Activated CD4-positive, alpha-beta T cell treated with anti-CD3 and anti-CD28 coated beads, Interleukin-2, Interleukin-6, amounts not matched to agents 100 ng/mL and 50 ng/mL, durations not matched to agents 16 hours and 8 hours (primary cell): ENCODE results near the gene COL1A1.

ENCODE experiments used
- DNase-seq: peaks from one replicate; pipeline ENCODE4 v3.0.0-alpha.2; 2020

Gene COL1A1

GRCh38 chr17:50199803-50200456, 1.5 kb downstream of the COL1A1 start:
- DNase-seq = peak; percentile 68

GRCh38 chr17:50199211-50199802, 2.1 kb downstream of the COL1A1 start:
- DNase-seq = no peak

GRCh38 chr17:50198026-50198669, 3.3 kb downstream of the COL1A1 start:
- DNase-seq = peak; percentile 69

- no peak for DNase-seq
Measured at GRCh38 chr17:50196826-50197225, 4.6 kb downstream of the COL1A1 start.

- no peak for DNase-seq
Measured at GRCh38 chr17:50196036-50196435, 5.4 kb downstream of the COL1A1 start.

- DNase-seq = no peak
Measured at GRCh38 chr17:50194934-50195865, 6.2 kb downstream of the COL1A1 start.

- no peak for DNase-seq
Measured at GRCh38 chr17:50194140-50194933, 7.1 kb downstream of the COL1A1 start.

- no peak for DNase-seq
Measured at GRCh38 chr17:50192618-50193291, 8.7 kb downstream of the COL1A1 start.

- DNase-seq = no peak
Measured at GRCh38 chr17:50192144-50192617, 9.2 kb downstream of the COL1A1 start.

- no peak for DNase-seq
Measured at GRCh38 chr17:50191359-50192143, 9.9 kb downstream of the COL1A1 start.

- no peak for DNase-seq
Measured at GRCh38 chr17:50190603-50191358, 10.7 kb downstream of the COL1A1 start.

GRCh38 chr17:50190293-50190602, 11.2 kb downstream of the COL1A1 start:
- no peak for DNase-seq

GRCh38 chr17:50189550-50190292, 11.7 kb downstream of the COL1A1 start:
- no peak for DNase-seq

- DNase-seq = no peak
Measured at GRCh38 chr17:50188921-50189549, 12.4 kb downstream of the COL1A1 start.

- no peak for DNase-seq
Measured at GRCh38 chr17:50188531-50188920, 12.9 kb downstream of the COL1A1 start.

- no peak for DNase-seq
Measured at GRCh38 chr17:50187751-50188530, 13.5 kb downstream of the COL1A1 start.

- DNase-seq = no peak
Measured at GRCh38 chr17:50187394-50187725, 14.1 kb downstream of the COL1A1 start.

- no peak for DNase-seq
Measured at GRCh38 chr17:50186661-50187393, 14.6 kb downstream of the COL1A1 start.
